Ectodermal cell (in vitro differentiated cells): Measurements from ENCODE around the gene PLA2G2F.

Experiments
- H3K27ac ChIP-seq: 2 replicates; pipeline ENCODE4 v1.7.0; 2013; ENCODE audit warnings: mild to moderate bottlenecking, low read depth, low read length; ENCODE audit not compliant: insufficient read depth, poor library complexity, severe bottlenecking
- H3K27me3 ChIP-seq: 2 replicates; pipeline ENCODE4 v1.7.0; 2013; ENCODE audit warnings: mild to moderate bottlenecking, low read length; ENCODE audit not compliant: insufficient read depth, control insufficient read depth, poor library complexity, severe bottlenecking
- H3K36me3 ChIP-seq: one replicate; pipeline ENCODE4 v1.7.0; 2013; ENCODE audit warnings: low read length; ENCODE audit not compliant: control insufficient read depth, insufficient read depth
- H3K4me1 ChIP-seq: one replicate; pipeline ENCODE4 v1.7.0; 2013; ENCODE audit warnings: low read length; ENCODE audit not compliant: control insufficient read depth, insufficient read depth
- H3K4me3 ChIP-seq: 2 replicates; pipeline ENCODE4 v1.7.0; 2013; ENCODE audit warnings: low read depth, low read length, control low read depth; ENCODE audit not compliant: insufficient read depth
- H3K9me3 ChIP-seq: 2 replicates; pipeline ENCODE4 v1.7.0; 2013; ENCODE audit warnings: mild to moderate bottlenecking, low read length, moderate library complexity; ENCODE audit not compliant: control insufficient read depth
- WGBS, 2 experiments: methylation state at CpG; one replicate each; pipeline ENCODE4 v1.1.7; 2013; ENCODE audit warnings: missing lambda C conversion rate in 2 of 2; 5-methylcytosine and 5-hydroxymethylcytosine counted together

PLA2G2F gene

GRCh38 chr1:20168564-20169491, 29.7 kb downstream of the PLA2G2F start:
- H3K36me3 ChIP-seq, result no peaks in the 10 kb centered on the region
- H3K4me1 ChIP-seq, result peaks cover 6% of the 10 kb centered on the region
- H3K9me3 ChIP-seq, result no peaks in the 10 kb centered on the region
- no peak overlapping the region for H3K27ac ChIP-seq
- no peaks in the 10 kb centered on the region for H3K27me3 ChIP-seq
- no peak overlapping the region for H3K4me3 ChIP-seq
- 82 to 83% methylated on average over 9 of the region's 9 CpGs for WGBS, 2 experiments

GRCh38 chr1:20169932-20170331, 30.8 kb downstream of the PLA2G2F start:
- Histone ChIP-seq H3K27me3 (no peaks in the 10 kb centered on the region), H3K4me1 (peaks cover 6% of the 10 kb centered on the region), H3K4me3 (no peak overlapping the region), H3K9me3 (no peaks in the 10 kb centered on the region), H3K27ac (no peak overlapping the region), H3K36me3 (no peaks in the 10 kb centered on the region)
- 92 to 94% methylated on average over 5 of the region's 5 CpGs for WGBS, 2 experiments

- H3K4me1 ChIP-seq, result peaks cover 6% of the 10 kb centered on the region
- WGBS, 2 experiments, result 91 to 96% methylated on average over 12 of the region's 12 CpGs
- no peak overlapping the region for H3K4me3 ChIP-seq
- no peaks in the 10 kb centered on the region for H3K27me3 ChIP-seq
- H3K27ac ChIP-seq, result no peak overlapping the region
- no peaks in the 10 kb centered on the region for H3K9me3 ChIP-seq
- H3K36me3 ChIP-seq, result no peaks in the 10 kb centered on the region
These were observed 33.0 kb downstream of the PLA2G2F start for GRCh38 chr1:20172033-20172590.

- Histone ChIP-seq H3K27ac (no peak overlapping the region), H3K4me1 (no peaks in the 10 kb centered on the region), H3K4me3 (no peak overlapping the region), H3K27me3 (no peaks in the 10 kb centered on the region), H3K9me3 (no peaks in the 10 kb centered on the region), H3K36me3 (no peaks in the 10 kb centered on the region)
- 83 to 87% methylated on average over 9 of the region's 9 CpGs for WGBS, 2 experiments
These were observed 36.0 kb downstream of the PLA2G2F start for GRCh38 chr1:20174937-20175666.

GRCh38 chr1:20178634-20179370, 39.7 kb downstream of the PLA2G2F start:
- H3K36me3 ChIP-seq, result no peaks in the 10 kb centered on the region
- 81 to 87% methylated on average over 13 of the region's 13 CpGs for WGBS, 2 experiments
- H3K27me3 ChIP-seq, result peaks cover 4% of the 10 kb centered on the region
- no peak overlapping the region for H3K4me3 ChIP-seq
- H3K4me1 ChIP-seq, result no peaks in the 10 kb centered on the region
- H3K27ac ChIP-seq, result no peak overlapping the region
- no peaks in the 10 kb centered on the region for H3K9me3 ChIP-seq

- Histone ChIP-seq H3K27me3 (peaks cover 4% of the 10 kb centered on the region), H3K4me3 (no peak overlapping the region), H3K27ac (no peak overlapping the region), H3K4me1 (no peaks in the 10 kb centered on the region), H3K36me3 (no peaks in the 10 kb centered on the region), H3K9me3 (no peaks in the 10 kb centered on the region)
- WGBS, 2 experiments, result 83 to 91% methylated on average over 2 of the region's 2 CpGs
These were observed 40.4 kb downstream of the PLA2G2F start for GRCh38 chr1:20179371-20180128.

GRCh38 chr1:20180129-20180843, 41.2 kb downstream of the PLA2G2F start:
- Histone ChIP-seq H3K27me3 (peaks cover 8% of the 10 kb centered on the region), H3K9me3 (no peaks in the 10 kb centered on the region), H3K36me3 (no peaks in the 10 kb centered on the region), H3K27ac (no peak overlapping the region), H3K4me1 (no peaks in the 10 kb centered on the region), H3K4me3 (no peak overlapping the region)
- 90 to 95% methylated on average over 6 of the region's 6 CpGs for WGBS, 2 experiments

- Histone ChIP-seq H3K4me3 (no peak overlapping the region), H3K36me3 (no peaks in the 10 kb centered on the region), H3K4me1 (no peaks in the 10 kb centered on the region), H3K27me3 (peaks cover 12% of the 10 kb centered on the region), H3K9me3 (no peaks in the 10 kb centered on the region), H3K27ac (no peak overlapping the region)
- 90 to 97% methylated on average over 3 of the region's 3 CpGs for WGBS, 2 experiments
These were observed 41.7 kb downstream of the PLA2G2F start for GRCh38 chr1:20180844-20181207.

GRCh38 chr1:20182415-20182814, 43.3 kb downstream of the PLA2G2F start:
- no peaks in the 10 kb centered on the region for H3K36me3 ChIP-seq
- H3K4me3 ChIP-seq, result no peak overlapping the region
- H3K9me3 ChIP-seq, result no peaks in the 10 kb centered on the region
- H3K27me3 ChIP-seq, result peaks cover 16% of the 10 kb centered on the region
- peaks cover 8% of the 10 kb centered on the region for H3K4me1 ChIP-seq
- H3K27ac ChIP-seq, result no peak overlapping the region
